GM12865 (cell line): ENCODE data around the gene NEK5.
"Not testable (repeated sequence)": the region's sequence is repeated elsewhere in the genome, so short reads cannot be mapped to it uniquely, and the experiment has no call there.

Experiments
- DNase-seq: peaks from one replicate; pipeline ENCODE4 v3.0.0; 2010; ENCODE audit warnings: low read depth
- H3K4me3 ChIP-seq: 2 replicates; pipeline ENCODE4 v1.5.1; 2011; ENCODE audit warnings: mild to moderate bottlenecking, low read depth, low read length, control low read depth
- CTCF ChIP-seq: IDR thresholded peaks from 2 replicates; pipeline ENCODE4 v1.5.1; 2011; ENCODE audit warnings: low read length, control low read depth, low read depth, inconsistent platforms; ENCODE audit not compliant: insufficient read depth; ENCODE audit errors: missing control alignments

Gene NEK5

GRCh38 chr13:52109116-52109670 is 19.7 kb downstream of the NEK5 start:
- no peak for TF ChIP-seq CTCF
- H3K4me3 ChIP-seq, result no peak overlapping the region
- DNase-seq, result no peak

GRCh38 chr13:52105841-52106240 is 23.0 kb downstream of the NEK5 start:
- H3K4me3 ChIP-seq, result no peak overlapping the region
- no peak for DNase-seq
- no peak for TF ChIP-seq CTCF

- H3K4me3 ChIP-seq, result no peak overlapping the region
- TF ChIP-seq CTCF, result no peak
- no peak for DNase-seq
These were observed 24.2 kb downstream of the NEK5 start for GRCh38 chr13:52104624-52105023.

GRCh38 chr13:52103386-52103785 is 25.5 kb downstream of the NEK5 start:
- no peak for TF ChIP-seq CTCF
- H3K4me3 ChIP-seq, result no peak overlapping the region
- DNase-seq, result no peak

- not testable (repeated sequence) for H3K4me3 ChIP-seq, DNase-seq
These were observed 26.4 kb downstream of the NEK5 start for GRCh38 chr13:52102423-52102822.

GRCh38 chr13:52097197-52097596 is 31.7 kb downstream of the NEK5 start:
- DNase-seq, result no peak
- H3K4me3 ChIP-seq, result no peak overlapping the region
- TF ChIP-seq CTCF, result no peak

GRCh38 chr13:52096748-52097147 is 32.1 kb downstream of the NEK5 start:
- TF ChIP-seq CTCF, result no peak
- DNase-seq, result no peak
- no peak overlapping the region for H3K4me3 ChIP-seq
